Activated T-cell treated with anti-CD3 and anti-CD28 coated beads for 24 hours (primary cell): ENCODE data around the gene GUCA2B.

Experiments
- DNase-seq: peaks from one replicate; pipeline ENCODE4 v3.0.0-alpha.2; 2020; ENCODE audit warnings: low read depth

The GUCA2B gene

DNA sequence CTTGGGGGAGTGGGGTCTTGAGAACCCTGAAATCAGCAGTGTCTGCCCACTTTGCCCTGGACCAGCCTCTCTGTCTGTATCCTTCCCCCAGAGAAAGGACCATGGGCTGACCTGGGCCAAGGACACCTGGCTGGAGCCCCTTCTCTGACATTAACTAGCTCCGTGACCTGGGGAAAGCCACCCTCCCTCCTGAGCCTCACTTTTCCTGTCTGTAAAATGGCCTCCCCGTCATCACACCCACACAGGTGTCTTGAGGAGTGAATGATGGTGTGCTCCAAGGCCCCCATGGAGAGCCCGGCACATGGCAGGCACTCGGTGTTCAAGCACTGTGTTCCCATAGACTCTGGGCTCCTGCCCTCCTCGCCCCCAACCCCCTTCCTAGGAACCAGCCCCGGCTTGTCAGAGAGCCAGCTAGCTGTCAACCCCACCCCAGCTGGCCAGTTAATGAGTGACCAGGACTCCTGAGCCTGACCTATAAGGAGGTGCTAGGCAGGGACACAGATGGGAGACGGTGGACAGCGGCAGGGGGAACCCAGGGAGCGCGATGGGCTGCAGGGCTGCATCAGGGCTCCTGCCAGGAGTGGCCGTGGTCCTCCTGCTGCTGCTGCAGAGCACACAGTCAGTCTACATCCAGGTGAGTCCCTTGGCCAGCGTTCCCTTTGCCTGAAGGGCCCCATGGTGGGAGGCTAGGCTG lies at the start of gene GUCA2B:
Gene GUCA2B (plus strand): TSS at position 504 of the 694 bp plus-strand sequence. CDS start 41 bp downstream, at position 545.
- DNase-seq: no peak

DNA sequence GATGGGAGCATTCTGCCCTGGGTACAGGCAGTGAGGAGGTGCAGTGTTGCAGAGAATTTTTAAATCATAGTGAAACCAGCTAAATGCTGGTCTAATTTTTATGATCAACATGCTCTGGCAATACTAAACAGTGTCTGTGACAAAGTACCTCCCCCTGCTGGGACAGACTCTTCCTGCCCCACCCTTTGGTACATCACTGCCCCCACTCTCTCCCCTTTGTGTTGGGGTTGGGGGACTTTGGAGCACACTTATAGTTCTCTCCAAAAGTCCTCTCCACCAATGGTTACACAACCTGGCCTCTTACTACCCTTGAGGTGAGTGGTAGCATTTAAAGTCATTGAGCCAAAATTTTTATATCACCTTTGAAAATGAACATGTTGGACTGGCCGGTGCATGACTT lies 48.2 kb upstream of the GUCA2B start:
- DNase-seq: no peak

DNA sequence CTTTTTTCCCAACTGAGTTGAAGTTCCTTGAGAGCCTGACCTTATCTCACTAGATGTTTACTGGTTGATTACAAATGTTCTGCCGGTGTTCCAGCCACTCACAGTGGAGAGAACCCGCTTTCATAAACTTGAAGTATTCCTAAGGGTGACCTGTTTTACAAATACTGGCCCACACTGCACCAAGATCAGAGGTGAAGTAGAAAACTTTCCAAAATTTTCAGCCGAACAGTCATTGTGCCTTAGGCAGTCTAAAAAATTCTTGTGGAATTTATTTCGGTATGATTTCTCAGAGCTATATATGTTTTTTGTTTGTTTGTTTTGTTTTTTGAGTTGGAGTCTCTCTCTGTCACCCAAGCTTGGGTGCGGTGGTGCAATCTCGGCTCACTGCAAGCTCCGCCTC lies 44.9 kb upstream of the GUCA2B start:
- no peak for DNase-seq

DNA sequence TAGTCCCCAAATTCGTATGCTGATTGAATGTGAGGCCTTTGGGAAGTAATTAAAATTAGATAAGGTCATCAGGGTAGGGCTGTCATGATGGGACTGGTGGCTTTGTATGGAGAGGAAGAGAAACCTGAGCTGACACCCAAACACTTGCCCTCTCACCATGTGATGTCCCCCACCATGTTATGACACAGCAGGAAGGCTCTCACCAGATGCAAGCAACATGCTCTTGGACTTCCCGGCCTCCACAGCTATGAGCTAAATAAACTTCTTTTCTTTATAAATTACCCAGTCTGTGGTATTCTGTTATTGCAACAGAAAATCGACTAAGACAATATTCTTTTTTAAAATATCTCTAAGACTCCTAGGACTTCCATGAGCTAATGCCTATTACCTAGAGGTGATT lies 43.6 kb upstream of the GUCA2B start:
- no peak for DNase-seq

DNA sequence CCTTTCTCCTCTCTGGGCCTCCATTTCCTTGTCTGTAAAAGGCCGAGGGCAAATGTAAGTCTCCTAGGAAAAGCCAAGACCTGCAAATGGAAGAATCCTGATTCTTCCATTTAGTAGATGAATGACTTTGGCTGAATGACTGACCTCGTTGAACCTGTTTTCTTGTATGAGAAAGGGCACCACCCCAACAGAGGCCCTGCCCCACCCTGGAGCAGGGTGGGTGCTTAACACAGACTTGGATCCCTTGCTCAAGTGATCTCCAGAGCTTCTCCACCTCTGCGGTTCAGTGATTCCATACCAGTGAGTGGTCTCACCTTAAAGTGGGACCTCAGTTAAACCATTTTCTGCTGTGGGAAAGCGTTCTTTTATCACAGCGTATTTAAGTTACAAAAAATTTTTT lies 39.0 kb upstream of the GUCA2B start:
- no peak for DNase-seq

DNA sequence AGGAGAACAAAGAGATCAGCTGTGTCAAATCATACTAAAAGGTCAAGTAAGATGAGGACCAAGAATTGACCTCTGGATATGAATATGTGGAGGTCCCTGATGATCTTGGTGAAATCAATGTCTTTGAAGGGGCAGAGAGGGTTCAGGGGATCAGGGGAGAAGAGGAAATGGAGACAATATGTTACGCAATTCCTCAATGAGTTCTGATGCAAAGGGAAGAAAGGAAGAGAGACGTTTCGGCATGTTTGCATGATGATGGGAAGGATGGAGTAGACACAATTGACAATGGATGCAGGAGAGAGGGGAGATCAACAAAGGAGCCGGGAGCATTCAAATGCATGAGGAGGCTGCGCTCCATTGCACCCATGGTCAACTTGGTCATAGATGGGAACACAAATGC lies 36.0 kb upstream of the GUCA2B start:
- DNase-seq: no peak

DNA sequence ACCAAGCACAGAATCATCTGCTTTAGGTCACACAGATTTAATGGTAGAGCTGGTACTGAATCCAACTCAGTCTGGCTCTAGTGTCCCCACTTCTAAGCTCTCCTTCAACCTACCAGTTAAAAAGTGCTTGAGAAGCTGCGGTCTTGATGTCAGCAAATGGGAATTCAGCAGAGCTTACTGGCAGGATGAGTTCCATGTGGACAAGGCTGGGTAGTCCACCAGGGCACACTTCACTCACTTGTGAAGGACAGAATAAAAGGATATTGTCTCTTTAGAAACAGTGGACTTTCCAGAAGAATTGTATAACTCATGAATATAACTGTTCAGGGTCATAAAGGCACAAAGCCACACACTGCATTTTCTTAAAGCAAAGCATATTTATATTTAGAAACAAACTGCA lies 35.1 kb upstream of the GUCA2B start:
- no peak for DNase-seq

DNA sequence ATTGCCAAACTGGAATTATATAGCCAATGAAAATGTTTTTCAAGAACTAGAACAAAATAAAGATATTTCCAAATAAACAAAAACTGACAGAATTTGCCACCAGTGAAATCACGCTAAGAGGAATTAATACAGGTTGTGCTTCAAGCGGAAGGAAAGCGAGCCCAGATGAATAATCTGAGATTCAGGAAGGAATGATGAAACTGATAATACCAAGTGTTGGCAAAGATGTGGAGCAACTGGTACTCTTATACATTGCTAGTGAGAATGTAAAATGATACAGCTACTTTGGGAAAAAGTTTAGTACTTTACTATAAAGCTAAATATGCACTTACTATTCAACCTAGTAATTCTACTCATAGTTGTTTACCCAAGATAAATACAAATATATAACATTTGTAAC lies 30.8 kb upstream of the GUCA2B start:
- DNase-seq: no peak

DNA sequence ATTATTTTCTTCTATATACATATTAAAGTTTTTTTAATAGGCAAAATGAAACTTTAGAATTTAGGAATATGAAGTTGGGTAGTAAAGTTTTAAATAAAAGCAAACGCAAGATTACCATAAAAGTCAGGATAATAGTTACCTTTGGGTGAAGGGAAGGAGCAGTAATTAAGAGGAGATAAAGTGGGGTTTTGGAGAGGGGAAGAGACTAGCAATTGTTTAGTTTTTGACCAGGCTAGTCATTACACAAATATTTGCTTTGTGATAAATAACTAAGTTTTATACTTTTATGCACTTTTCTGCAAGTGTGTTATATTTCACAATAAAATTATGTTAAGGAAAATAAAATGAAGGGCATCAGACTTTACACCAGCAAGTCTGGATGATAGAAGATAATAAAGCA lies 27.7 kb upstream of the GUCA2B start:
- DNase-seq: no peak

DNA sequence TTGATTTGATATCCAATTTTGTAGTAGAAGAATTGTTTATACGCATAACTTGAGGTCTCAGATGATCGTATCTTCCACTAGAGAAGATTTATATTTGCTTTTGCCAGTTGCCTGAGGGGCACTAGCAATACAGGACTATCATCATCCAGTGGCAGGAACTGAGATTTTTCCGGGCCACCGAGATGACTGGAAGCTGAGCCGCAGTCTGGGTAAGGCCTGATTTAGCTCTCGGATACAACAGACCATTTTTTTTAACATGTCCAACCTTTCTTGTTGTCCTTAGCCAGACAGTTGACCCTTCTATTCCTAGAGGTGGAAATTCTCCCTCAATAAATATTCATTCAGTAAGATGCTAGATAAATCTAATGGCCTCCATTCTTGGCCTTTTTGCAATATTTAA lies 25.4 kb upstream of the GUCA2B start:
- no peak for DNase-seq

DNA sequence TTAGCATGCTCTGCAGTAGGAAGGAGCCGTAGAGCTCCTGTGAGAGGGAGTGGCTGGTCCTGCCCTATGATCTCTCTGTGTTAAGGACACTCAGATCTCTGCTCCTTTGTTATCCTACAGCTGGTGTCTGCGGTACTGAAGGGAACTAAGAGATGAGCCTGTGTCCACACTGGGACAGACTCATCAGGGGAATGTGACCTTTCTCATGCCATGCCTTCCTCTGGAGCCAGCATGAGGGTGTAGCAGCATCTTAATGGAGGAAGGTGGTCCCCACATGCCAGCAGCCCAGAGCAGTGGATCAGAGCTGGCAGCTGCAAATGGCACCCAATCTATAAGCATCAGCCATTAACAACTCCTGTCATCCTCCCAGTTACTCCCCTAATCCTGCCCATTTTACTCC lies 24.7 kb upstream of the GUCA2B start:
- no peak for DNase-seq

DNA sequence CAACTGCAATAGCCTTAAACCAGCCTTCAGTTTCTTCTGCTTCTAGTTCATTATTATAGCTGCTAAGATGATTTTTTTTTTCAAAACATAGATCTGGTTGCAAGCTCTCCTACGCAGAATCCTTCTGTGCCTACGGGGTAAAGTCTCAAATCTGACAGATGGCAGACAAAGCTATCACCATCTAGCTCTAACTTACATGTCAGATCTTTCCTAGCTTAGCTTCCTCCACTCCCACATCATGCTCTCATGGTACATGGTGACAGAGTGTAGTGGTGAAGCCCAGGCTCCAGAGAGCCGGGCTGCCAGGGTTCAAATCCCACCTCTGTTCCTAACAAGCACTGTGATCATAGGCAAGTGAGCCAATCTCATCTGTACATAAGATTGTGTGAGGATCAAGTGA lies 24.2 kb upstream of the GUCA2B start:
- no peak for DNase-seq

DNA sequence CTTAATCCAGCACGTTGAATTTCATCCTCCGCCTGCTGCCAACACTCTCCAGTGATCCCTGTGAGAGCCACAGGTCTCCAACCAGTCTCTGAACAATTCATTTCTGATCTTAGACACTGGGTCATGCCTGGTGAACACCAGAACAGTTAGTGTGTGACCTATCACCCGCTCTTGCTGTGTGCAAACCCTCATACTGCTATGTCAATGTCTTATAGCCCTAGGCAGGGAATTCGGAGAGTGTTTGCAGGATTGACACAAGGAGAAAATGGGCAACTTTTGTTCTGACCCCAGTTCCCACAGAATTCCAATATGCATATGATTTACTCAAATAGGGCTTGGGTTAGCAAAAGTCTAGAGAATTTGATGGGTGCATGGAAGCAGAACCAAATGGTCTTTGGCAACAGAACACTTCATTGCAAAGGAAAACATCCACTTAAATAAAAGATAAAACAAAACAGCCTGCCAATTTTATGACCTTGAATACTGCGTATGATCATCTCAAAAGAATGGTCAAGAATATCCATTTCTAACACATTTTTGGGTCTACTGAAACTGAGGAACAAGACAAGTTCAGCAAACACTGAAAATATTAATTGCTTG lies 23.0 kb upstream of the GUCA2B start:
- DNase-seq: no peak

DNA sequence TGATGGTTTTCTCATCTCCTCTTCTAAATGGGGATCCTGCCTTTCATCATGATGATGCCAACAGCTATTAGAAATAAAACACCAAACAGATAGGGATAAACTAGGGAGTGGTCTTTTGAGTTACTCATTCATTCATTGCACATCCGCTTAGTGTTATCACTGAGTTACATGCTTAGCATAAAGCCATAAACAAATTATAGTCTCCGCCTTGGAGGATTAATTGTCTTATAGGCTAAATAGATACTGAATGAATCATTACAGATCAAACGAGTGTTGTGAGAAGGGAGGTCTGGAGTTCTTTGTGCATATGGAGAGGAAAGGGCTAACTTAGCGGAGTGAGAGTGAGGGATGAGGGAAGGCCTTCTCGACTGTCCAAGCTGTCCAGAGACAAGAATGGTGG lies 19.8 kb upstream of the GUCA2B start:
- DNase-seq: no peak

DNA sequence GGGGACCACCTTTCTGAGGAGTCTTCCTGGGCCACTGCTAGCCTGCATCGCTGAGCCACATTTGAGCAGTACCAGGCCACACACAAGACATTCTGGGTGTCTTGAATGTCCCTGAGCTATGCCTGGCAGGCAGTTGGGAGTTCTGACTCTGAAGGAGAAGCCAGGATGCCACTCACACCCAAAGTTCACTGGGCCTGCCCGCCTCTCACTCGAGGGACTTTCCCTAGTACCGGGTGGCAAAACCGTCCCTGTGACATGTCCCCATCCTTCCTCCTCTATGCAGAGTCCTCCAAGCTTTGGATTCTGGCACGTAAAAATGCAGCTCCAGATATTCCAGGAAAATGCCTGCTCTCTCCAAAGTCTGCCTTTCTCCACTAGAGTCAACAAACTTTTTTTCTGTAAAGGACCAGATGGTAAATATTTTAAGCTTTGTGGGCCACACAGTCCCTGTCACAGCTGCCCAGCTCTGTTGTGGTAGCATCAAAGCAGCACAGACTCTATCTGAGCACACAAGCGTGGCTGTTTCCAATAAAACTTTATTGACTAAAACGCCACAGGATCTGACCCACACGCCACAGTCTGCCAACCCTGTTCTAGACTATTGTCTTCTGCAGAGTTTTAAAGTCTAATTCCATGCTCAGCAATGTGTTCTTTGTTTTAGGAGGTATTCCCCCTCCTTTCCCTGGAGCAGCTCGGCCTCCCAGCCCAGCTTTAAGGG lies 19.2 kb upstream of the GUCA2B start:
- DNase-seq: no peak

DNA sequence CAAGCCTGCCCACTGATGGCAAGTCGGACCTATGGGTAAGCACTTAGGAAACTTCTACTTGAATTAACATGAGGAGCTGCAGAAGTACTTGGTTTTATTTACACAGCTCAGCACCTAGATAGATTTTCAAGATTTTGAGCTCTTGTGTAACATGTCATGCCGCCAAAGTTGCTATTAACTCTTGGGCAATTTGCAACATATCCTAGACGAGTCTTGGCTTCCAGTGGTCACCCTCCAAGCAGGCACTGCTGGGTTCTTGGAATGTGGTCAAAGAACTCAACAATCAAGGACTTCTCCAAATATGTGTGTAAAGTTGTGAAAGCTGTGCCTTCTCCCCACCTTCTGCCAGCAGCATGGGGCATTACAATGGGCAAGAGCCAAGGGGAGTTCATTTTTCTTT lies 17.8 kb upstream of the GUCA2B start:
- no peak for DNase-seq

DNA sequence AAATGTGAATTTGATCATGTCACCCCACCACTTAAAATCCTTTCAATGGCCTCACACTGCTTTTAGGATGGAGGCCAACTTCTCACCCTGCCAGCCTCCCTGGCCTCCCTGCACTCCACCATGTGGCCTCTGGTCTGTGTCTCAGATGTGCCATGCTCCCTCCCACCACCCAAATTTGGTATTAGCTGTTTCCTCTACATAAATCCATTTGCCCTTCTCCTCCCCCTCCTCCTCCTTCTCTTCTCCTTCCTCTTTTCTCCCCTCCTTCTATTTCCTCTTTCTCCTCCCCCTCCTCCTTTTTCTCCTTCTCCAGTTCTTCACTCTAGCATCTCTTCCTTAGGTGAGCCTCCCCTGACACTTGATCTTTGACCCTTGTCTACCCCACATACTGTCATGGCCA lies 16.7 kb upstream of the GUCA2B start:
- no peak for DNase-seq

DNA sequence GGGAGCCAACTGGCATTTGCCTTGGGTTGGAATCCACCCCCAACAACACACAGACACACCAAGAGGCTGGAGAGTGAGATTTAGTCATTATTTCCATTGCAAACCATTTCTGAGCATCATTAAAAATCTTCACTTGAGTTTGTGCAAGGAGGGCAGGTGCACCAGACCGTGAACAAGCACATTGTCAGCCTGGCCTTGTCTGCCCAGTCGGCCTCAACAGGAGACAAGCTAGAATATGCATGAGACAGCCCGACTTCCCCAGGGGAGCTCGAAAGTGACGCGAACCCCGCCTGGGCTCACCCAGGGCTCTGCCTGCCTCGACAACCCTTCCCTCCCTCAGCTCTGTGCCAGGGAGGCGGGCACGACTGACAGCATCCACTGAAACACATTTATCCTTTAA lies 15.4 kb upstream of the GUCA2B start:
- DNase-seq: no peak

DNA sequence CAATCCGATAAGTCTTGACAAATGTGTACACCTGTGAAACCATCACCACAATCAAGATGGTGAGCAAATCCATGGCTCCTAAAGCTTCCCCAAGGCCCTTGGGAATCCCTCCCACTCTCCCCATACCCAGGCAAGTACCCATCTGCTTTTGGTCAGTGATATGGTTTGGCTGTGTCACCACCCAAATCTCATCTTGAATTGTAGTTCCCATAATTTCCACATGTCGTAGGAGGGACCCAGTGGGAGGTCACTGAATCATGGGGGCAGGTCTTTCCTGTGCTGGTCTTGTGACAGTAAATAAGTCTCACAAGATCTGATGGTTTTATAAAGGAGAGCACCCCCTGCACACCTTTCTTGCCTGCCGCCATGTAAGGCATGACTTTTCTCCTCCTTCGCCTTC lies 14.6 kb upstream of the GUCA2B start:
- DNase-seq: no peak

DNA sequence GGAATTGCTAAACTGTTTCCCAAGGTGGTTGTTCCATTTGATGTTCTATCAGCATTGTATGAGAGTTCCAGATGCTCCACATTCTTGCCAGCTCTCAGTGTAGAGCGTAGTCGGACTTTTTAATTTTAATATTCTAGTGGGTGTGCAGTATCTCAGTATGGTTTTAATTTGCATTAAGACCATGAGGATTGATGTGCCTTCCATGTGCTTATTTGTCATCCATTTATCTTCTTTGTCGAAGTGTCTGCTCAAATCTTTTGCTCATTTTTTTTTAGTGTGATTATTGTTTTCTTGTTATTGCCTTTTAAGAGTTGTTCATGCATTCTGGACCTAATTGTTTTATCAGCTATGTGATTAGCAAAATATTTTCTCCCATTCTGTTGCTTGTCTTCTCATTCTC lies 13.8 kb upstream of the GUCA2B start:
- DNase-seq: no peak

DNA sequence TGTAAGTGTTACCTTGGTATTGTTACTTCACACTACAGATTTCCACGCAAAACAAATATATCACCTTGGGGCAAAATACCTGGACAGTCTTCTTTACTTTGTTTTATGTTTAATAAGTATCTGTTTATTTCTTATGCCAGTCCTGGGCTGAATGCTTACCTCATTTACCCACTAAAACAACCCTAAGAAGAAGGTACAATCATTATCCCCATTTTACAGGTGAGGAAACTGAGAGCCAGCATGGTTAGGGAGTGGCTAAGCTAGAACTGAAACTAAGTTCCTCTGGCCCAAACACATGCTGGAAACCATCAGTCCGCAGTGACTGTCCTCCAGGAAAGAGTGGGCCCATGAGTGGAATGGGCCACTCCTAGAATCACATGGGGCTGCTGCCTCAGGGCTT lies 13.0 kb upstream of the GUCA2B start:
- DNase-seq: no peak

DNA sequence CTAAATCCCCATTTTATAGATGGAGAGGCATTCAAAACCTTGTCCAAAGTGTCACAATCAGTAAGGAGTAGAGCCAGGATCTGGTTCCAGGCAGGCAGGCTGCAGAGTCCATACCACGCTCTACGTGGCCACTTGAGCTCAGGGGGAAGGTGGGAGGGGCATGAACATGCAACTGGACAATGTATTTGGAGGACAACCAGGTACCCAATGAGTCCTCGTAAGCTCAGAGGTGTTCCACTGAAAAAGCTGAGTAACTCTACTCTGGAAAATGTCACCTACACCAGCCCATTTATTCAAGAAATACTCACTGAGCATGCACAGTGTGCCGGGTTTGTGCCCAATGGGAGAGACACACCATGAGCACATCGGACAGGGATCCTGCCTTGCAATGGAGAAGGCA lies 11.2 kb upstream of the GUCA2B start:
- no peak for DNase-seq

DNA sequence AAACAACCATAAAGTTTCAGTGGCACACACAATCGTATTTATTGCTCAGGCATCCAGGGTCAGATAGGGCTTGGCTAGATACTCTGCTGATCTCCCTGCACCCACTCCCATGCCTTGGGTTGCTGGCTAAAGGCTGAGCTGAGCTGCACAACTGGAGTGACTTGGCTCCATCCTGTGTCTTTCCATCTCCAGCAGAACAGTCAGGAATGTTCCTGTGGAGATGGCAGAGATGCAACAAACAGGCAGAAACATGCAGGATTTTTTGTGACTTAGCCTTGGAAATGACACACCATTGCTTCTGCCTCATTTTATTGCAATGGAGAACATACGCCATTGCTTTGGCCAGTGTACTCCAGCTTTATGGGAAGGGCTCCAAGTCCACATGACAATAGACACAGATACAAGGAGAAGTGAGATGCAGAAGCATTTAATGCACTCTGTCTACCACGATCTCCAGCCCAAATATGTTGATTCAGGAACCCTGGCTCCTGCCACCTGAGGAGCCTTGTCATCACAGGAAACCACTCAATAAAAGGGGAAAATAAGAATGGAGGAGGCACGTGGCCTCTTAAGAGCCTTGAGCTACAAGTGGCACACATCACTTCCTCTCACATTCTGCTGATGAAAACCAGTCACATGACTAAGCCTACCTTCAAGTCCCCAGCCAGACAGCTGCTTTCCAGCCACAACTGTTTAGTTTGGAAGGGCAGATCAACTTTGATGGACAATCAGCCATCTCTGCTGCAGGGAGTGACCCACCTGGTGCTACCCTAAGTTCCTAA lies 10.1 kb upstream of the GUCA2B start:
- no peak for DNase-seq
